ENCODE measurements around the gene GRM7.

- TF ChIP-seq, protein P1, sequence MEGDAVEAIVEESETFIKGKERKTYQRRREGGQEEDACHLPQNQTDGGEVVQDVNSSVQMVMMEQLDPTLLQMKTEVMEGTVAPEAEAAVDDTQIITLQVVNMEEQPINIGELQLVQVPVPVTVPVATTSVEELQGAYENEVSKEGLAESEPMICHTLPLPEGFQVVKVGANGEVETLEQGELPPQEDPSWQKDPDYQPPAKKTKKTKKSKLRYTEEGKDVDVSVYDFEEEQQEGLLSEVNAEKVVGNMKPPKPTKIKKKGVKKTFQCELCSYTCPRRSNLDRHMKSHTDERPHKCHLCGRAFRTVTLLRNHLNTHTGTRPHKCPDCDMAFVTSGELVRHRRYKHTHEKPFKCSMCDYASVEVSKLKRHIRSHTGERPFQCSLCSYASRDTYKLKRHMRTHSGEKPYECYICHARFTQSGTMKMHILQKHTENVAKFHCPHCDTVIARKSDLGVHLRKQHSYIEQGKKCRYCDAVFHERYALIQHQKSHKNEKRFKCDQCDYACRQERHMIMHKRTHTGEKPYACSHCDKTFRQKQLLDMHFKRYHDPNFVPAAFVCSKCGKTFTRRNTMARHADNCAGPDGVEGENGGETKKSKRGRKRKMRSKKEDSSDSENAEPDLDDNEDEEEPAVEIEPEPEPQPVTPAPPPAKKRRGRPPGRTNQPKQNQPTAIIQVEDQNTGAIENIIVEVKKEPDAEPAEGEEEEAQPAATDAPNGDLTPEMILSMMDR (IDR thresholded peaks at IDR 0.05) = no peak
- no peak for TF ChIP-seq POLR2A (IDR thresholded peaks at IDR 0.05)
- TF ChIP-seq EP300 (IDR thresholded peaks at IDR 0.05) = no peak
Observed at GRCh38 chr3:7734456-7734855, 873.5 kb downstream of the GRM7 start.
